HUES64 (cell line): ENCODE results near the gene USH1G.

Experiments
- H3K27ac ChIP-seq: 2 replicates; pipeline ENCODE4 v1.7.0; 2013; ENCODE audit warnings: low read depth, low read length, inconsistent platforms
- H3K27me3 ChIP-seq: 2 replicates; pipeline ENCODE4 v1.6.1; 2013; ENCODE audit warnings: mild to moderate bottlenecking, low read length; ENCODE audit not compliant: insufficient read depth
- H3K36me3 ChIP-seq: 2 replicates; pipeline ENCODE4 v1.6.1; 2013; ENCODE audit warnings: mild to moderate bottlenecking, low read length; ENCODE audit not compliant: insufficient read depth
- H3K4me1 ChIP-seq: 2 replicates; pipeline ENCODE4 v1.6.1; 2013; ENCODE audit warnings: mild to moderate bottlenecking, low read length, moderate library complexity; ENCODE audit not compliant: insufficient read depth
- H3K4me3 ChIP-seq: 2 replicates; pipeline ENCODE4 v1.5.1; 2013; ENCODE audit warnings: mild to moderate bottlenecking, low read length, moderate library complexity
- H3K9ac ChIP-seq: 2 replicates; pipeline ENCODE4 v1.6.1; 2013; ENCODE audit warnings: mild to moderate bottlenecking, low read depth, low read length
- H3K9me3 ChIP-seq: 2 replicates; pipeline ENCODE4 v1.6.1; 2013; ENCODE audit warnings: low read depth, low read length; ENCODE audit not compliant: insufficient read depth
- WGBS: fragments of 150-250, 120-280 bp; methylation state at CpG from one replicate; pipeline ENCODE4 v1.1.7; 2013; ENCODE audit warnings: missing lambda C conversion rate; 5-methylcytosine and 5-hydroxymethylcytosine counted together

Gene USH1G

DNA sequence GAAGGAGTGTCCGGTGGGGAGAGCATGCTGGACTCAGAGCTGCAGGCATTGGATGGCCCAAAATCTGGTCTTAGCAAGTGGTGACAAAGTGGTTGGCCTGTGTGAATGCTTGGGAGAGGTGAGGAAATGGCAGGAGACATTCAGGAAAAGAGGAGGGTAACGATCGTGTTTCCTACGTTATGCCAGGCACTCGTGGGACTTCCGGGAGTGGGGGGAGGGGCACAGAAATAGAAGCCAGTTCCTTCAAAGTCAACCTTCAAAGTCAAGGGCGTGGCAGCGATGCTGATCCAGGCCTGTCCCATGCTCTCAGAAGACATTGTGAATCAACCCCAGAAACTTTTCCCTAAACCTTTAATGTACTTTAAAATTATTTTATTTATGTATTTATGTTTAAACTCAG is 16.5 kb upstream of the USH1G start:
- H3K27me3 ChIP-seq: peaks cover 66% of the 10 kb centered on the region
- no peak overlapping the region for H3K4me3 ChIP-seq

GRCh38 chr17:74938194-74938950 is 15.3 kb upstream of the USH1G start:
- Histone ChIP-seq H3K4me1 (no peaks in the 10 kb centered on the region), H3K27me3 (peaks cover 78% of the 10 kb centered on the region), H3K36me3 (no peaks in the 10 kb centered on the region), H3K27ac (no peak overlapping the region), H3K9ac (no peak overlapping the region), H3K9me3 (no peaks in the 10 kb centered on the region), H3K4me3 (no peak overlapping the region)
- 64% methylated on average over 8 of the region's 8 CpGs for WGBS

More for the DNA sequence above, 16.5 kb upstream of the USH1G start:
- Histone ChIP-seq H3K4me1 (peaks cover 5% of the 10 kb centered on the region; the same call in 1 of the 2 replicates), H3K9me3 (no peaks in the 10 kb centered on the region), H3K27ac (no peak overlapping the region), H3K9ac (no peak overlapping the region), H3K36me3 (no peaks in the 10 kb centered on the region)
- 61% methylated on average over 8 of the region's 8 CpGs for WGBS

DNA sequence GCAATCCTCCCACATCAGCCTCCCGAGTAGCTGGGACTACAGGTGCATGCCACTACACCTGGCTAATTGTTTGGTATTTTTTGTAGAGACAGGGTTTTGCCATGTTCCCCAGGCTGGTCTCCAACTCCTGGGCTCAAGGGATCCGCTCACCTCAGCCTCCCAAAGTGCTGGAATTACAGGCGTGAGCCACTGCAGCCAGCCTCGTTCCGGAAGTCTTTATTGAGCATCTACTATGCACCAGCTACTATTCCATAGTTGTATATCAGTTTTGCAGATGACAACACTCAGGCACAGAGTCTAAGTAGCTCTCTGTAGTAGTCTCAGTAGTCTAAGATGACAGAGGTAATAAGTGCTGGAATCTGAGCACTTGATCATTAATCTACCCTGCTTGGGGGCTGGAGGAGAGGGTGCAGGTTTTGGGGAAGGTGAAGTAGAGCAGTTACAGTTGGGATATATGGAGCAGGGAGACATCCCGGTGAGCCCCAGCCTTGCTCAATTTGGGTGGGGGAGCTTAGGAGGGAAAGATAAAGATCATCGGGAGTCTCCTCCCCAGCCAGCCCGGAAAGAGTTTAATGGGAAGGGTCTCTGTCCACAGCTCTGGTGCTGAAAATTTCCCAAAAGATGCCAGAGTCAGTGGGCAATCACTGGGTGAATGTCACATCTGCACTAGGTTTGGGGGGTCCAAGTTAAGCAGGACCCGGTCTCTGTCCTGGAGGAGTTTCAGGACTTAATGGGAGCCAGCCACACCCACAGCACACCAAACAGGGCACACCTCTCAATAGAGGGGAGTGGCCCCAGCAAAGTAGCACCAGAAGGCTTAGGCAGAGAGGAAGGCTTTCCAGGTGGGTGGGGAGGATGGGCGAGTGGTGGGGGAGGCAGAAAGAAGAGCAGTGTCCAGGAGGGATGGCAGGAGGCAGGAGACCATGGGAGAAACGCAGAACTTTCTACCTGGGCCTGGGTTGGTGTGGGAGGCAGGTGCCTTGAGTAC is 14.3 kb upstream of the USH1G start:
- Histone ChIP-seq H3K27ac (no peak overlapping the region), H3K9ac (no peak overlapping the region), H3K36me3 (no peaks in the 10 kb centered on the region), H3K4me3 (no peak overlapping the region), H3K9me3 (no peaks in the 10 kb centered on the region), H3K4me1 (no peaks in the 10 kb centered on the region), H3K27me3 (peaks cover 88% of the 10 kb centered on the region)
- 50% methylated on average over 11 of the region's 11 CpGs for WGBS

GRCh38 chr17:74936470-74936799 is 13.4 kb upstream of the USH1G start:
- Histone ChIP-seq H3K27me3 (peaks cover 86% of the 10 kb centered on the region), H3K4me3 (peak overlapping the region; percentile 44; the same call in 1 of the 2 replicates), H3K4me1 (no peaks in the 10 kb centered on the region), H3K9ac (no peak overlapping the region), H3K36me3 (no peaks in the 10 kb centered on the region), H3K27ac (no peak overlapping the region), H3K9me3 (no peaks in the 10 kb centered on the region)
- 27% methylated on average over 12 of the region's 12 CpGs for WGBS

DNA sequence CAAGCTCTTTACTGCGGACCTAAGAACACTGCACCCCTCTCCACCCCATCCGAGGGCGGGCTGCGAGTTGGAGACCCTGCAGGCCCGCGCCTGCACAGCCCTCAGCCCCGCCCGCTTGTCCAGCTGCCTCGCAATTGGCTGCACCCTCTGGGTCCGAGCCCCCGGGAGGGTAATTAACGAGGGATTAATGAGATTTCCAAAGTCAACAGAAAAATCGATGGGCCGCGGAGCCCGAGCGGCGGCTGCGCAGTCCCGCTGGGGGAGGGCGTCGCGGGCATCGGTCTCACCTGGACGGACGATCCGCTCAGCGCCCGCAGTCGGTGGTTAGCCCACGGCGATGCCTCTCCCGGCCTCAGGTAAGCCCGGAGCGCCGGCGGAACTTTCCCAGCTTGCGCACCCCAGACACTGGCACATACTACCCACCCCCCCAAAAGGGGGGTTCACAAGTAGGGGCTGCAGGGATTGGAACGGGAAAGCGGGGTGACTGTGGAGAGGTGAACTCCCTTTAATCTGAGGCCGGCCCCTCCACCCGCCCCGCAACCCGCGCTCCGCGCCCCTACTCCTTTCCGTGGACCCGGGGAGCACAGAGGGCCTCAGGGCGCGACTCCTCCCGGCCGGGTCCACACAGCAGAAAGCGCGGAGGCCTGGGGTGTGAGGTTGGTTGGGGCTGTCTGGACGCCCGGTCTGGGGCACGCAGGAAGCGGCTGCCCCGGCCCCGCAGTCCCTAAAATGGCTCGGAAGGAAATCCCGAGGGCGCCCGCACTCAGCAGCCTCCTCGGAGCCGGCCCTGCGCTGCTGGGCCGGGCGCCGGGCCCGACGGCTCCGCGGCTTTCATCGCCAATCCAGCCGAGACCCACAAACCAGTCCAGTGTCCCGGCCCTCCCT is 12.8 kb upstream of the USH1G start, which contains the start of gene OTOP3:
TSS of gene OTOP3 (plus strand) at position 314 of the 885 bp plus-strand sequence. CDS start at position 338, 24 bp downstream.
- Histone ChIP-seq H3K27me3 (peaks cover 82% of the 10 kb centered on the region), H3K4me3 (peak within 1 kb of the TSS; percentile 44), H3K9me3 (no peaks in the 10 kb centered on the region), H3K4me1 (no peaks in the 10 kb centered on the region), H3K9ac (no peak within 1 kb of the TSS), H3K36me3 (no peaks in the 10 kb centered on the region), H3K27ac (no peak within 1 kb of the TSS)
- 6% methylated on average over 78 of the region's 78 CpGs for WGBS

GRCh38 chr17:74935048-74935447 is 12.0 kb upstream of the USH1G start:
- Histone ChIP-seq H3K9ac (no peak overlapping the region), H3K36me3 (no peaks in the 10 kb centered on the region), H3K9me3 (no peaks in the 10 kb centered on the region), H3K4me1 (no peaks in the 10 kb centered on the region), H3K4me3 (peak overlapping the region; percentile 44), H3K27ac (no peak overlapping the region), H3K27me3 (peaks cover 82% of the 10 kb centered on the region)
- WGBS: 59% methylated on average over 3 of the region's 3 CpGs

- Histone ChIP-seq H3K9ac (no peak overlapping the region), H3K9me3 (no peaks in the 10 kb centered on the region), H3K4me1 (no peaks in the 10 kb centered on the region), H3K4me3 (no peak overlapping the region), H3K36me3 (no peaks in the 10 kb centered on the region), H3K27me3 (peaks cover 78% of the 10 kb centered on the region), H3K27ac (no peak overlapping the region)
- 92% methylated on average over 24 of the region's 24 CpGs for WGBS
Observed at GRCh38 chr17:74930535-74931036, 7.5 kb upstream of the USH1G start.

DNA sequence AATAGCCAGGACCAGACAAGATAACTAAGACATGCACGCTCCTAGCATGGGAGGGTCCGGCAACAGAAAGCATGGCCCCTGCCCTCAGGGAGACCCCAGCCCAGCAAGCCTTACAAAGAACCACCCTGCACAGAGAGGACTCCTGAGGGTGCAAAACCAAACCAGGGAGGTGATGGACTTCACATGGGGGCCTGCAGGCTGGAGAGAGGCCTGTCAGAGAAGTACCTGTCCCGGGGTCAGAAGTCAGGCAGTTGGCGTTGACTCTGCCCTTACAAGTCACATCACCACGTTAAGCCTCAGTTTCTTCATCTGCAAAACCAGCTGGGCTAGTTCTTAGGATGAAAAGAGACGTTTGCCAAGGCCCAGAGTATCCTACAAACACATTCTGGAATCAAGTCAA is 5.7 kb upstream of the USH1G start:
- 80% methylated on average over 6 of the region's 6 CpGs for WGBS
- Histone ChIP-seq H3K4me1 (0 out of 2 replicates have a peak, but pooled peaks cover 2% of the 10 kb centered on the region), H3K4me3 (no peak overlapping the region), H3K27ac (no peak overlapping the region), H3K27me3 (peaks cover 78% of the 10 kb centered on the region), H3K36me3 (no peaks in the 10 kb centered on the region), H3K9me3 (no peaks in the 10 kb centered on the region), H3K9ac (no peak overlapping the region)

GRCh38 chr17:74925242-74925641 is 2.2 kb upstream of the USH1G start:
- Histone ChIP-seq H3K9me3 (no peaks in the 10 kb centered on the region), H3K9ac (no peak overlapping the region), H3K27ac (no peak overlapping the region), H3K4me3 (no peak overlapping the region), H3K4me1 (0 out of 2 replicates have a peak, but pooled peaks cover 2% of the 10 kb centered on the region), H3K36me3 (no peaks in the 10 kb centered on the region), H3K27me3 (peaks cover 87% of the 10 kb centered on the region)
- WGBS: 74% methylated on average over 3 of the region's 3 CpGs

DNA sequence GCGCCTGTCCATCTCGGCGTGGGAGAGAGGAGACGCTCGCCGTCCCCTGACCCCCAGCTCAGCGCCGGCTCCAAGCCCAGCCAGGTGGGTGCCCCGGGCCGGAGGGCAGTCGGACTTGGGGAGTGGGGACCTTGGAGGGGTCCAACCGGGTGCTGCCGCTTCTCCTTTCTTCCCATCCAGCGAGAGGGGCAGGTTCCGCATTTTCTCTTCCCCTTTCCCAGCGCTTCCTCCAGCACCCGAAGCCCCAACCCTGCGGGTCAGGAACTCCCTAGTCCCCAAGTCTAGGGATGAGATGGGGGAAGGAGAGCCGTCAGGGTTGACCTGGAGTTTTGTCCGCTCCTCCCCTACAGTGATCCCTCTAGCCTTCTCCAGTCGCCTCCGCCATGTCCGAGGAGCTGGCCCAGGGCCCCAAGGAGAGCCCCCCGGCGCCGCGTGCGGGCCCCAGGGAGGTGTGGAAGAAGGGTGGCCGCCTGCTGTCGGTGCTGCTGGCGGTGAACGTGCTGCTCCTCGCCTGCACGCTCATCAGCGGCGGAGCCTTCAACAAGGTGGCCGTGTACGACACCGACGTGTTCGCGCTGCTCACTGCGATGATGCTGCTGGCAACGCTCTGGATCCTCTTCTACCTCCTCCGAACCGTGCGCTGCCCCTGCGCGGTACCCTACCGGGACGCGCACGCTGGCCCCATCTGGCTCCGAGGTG is 1.3 kb upstream of the USH1G start, which contains the start of gene OTOP2:
TSS of gene OTOP2 (plus strand) at position 24 of the 699 bp plus-strand sequence. CDS start at position 384, 360 bp downstream.
- H3K4me3 ChIP-seq: peak within 1 kb of the TSS; percentile 47
- peaks cover 85% of the 10 kb centered on the region for H3K27me3 ChIP-seq
- WGBS: 6% methylated on average over 52 of the region's 54 CpGs
- H3K36me3 ChIP-seq: no peaks in the 10 kb centered on the region
- H3K27ac ChIP-seq: no peak within 1 kb of the TSS
- H3K9me3 ChIP-seq: no peaks in the 10 kb centered on the region
- 0 out of 2 replicates have a peak, but pooled peaks cover 2% of the 10 kb centered on the region for H3K4me1 ChIP-seq
- no peak within 1 kb of the TSS; the same call in 1 of the 2 replicates for H3K9ac ChIP-seq
